Activated CD4-positive, alpha-beta T cell treated with anti-CD3 and anti-CD28 coated beads for 48 hours (primary cell): Measurements from ENCODE around the gene FLAD1.
"Not testable (repeated sequence)": the region's sequence is repeated elsewhere in the genome, so short reads cannot be mapped to it uniquely, and the experiment has no call there.

Experiments
- DNase-seq: peaks from one replicate; pipeline ENCODE4 v3.0.0-alpha.2; 2020

FLAD1 gene

GRCh38 chr1:154992721-154993571 is 9.8 kb downstream of the FLAD1 start:
- DNase-seq = no peak

- no peak for DNase-seq
Observed at GRCh38 chr1:154993572-154994268, 10.6 kb downstream of the FLAD1 start, which contains the start of gene LENEP. Gene LENEP, plus strand, starts transcription at chr1:154993586. Its CDS starts 22 bp downstream, at chr1:154993608.

- DNase-seq = no peak
Observed at GRCh38 chr1:154994269-154994587, 11.1 kb downstream of the FLAD1 start.

GRCh38 chr1:154994591-154994990 is 11.4 kb downstream of the FLAD1 start:
- DNase-seq = no peak

GRCh38 chr1:154995301-154995983 is 12.3 kb downstream of the FLAD1 start:
- not testable (repeated sequence) for DNase-seq

GRCh38 chr1:154996966-154997701 is 14.0 kb downstream of the FLAD1 start:
- no peak for DNase-seq

- no peak for DNase-seq
Observed at GRCh38 chr1:154998201-154998780, 15.1 kb downstream of the FLAD1 start.

- DNase-seq = peak; percentile 89
Observed at GRCh38 chr1:154998818-154999570, 15.8 kb downstream of the FLAD1 start.

- peak; percentile 80 for DNase-seq
Observed at GRCh38 chr1:154999571-155000410, 16.6 kb downstream of the FLAD1 start.

- DNase-seq = peak; percentile 62
Observed at GRCh38 chr1:155000411-155000725, 17.2 kb downstream of the FLAD1 start.

- DNase-seq = peak; percentile 93
Observed at GRCh38 chr1:155000726-155001424, 17.7 kb downstream of the FLAD1 start.

GRCh38 chr1:155001425-155001674 is 18.2 kb downstream of the FLAD1 start:
- no peak for DNase-seq

- peak; percentile 99 for DNase-seq
Observed at GRCh38 chr1:155001675-155002463, 18.7 kb downstream of the FLAD1 start.

GRCh38 chr1:155002464-155003226 is 19.5 kb downstream of the FLAD1 start, which contains the start of gene ZBTB7B:
Gene ZBTB7B, plus strand, starts transcription at chr1:155002802. Its CDS starts 11,859 bp downstream, at chr1:155014661.
- peak; percentile 20 for DNase-seq

GRCh38 chr1:155003227-155003765 is 20.2 kb downstream of the FLAD1 start:
- no peak for DNase-seq

GRCh38 chr1:155003766-155004351 is 20.7 kb downstream of the FLAD1 start:
- DNase-seq = no peak

GRCh38 chr1:155004352-155005075 is 21.4 kb downstream of the FLAD1 start:
- DNase-seq = no peak
